Amniotic epithelial cell (primary cell): ENCODE measurements around the gene CACNA1I.

Experiments
- DNase-seq: peaks from one replicate; pipeline ENCODE4 v3.0.0-alpha.2; 2010; ENCODE audit warnings: low read depth

CACNA1I gene

GRCh38 chr22:39598017-39598965 lies 27.7 kb downstream of the CACNA1I start:
- DNase-seq, result no peak

- no peak for DNase-seq
Measured at GRCh38 chr22:39600491-39601179, 30.1 kb downstream of the CACNA1I start.

- DNase-seq, result no peak
Measured at GRCh38 chr22:39601180-39601535, 30.6 kb downstream of the CACNA1I start.

GRCh38 chr22:39603345-39603744 lies 32.8 kb downstream of the CACNA1I start:
- DNase-seq, result no peak

GRCh38 chr22:39610246-39610645 lies 39.7 kb downstream of the CACNA1I start:
- DNase-seq, result no peak

- DNase-seq, result no peak
Measured at GRCh38 chr22:39610766-39611165, 40.2 kb downstream of the CACNA1I start.

GRCh38 chr22:39611360-39611759 lies 40.8 kb downstream of the CACNA1I start:
- DNase-seq, result no peak

GRCh38 chr22:39612811-39613548 lies 42.4 kb downstream of the CACNA1I start:
- DNase-seq, result no peak

- DNase-seq, result no peak
Measured at GRCh38 chr22:39613549-39613921, 43.0 kb downstream of the CACNA1I start.

- DNase-seq, result no peak
Measured at GRCh38 chr22:39614442-39614841, 43.9 kb downstream of the CACNA1I start.

- no peak for DNase-seq
Measured at GRCh38 chr22:39616051-39616450, 45.5 kb downstream of the CACNA1I start.

GRCh38 chr22:39616781-39617180 lies 46.2 kb downstream of the CACNA1I start:
- DNase-seq, result no peak

GRCh38 chr22:39617342-39617741 lies 46.8 kb downstream of the CACNA1I start:
- DNase-seq, result no peak

GRCh38 chr22:39617970-39618757 lies 47.6 kb downstream of the CACNA1I start:
- no peak for DNase-seq

GRCh38 chr22:39618996-39619530 lies 48.5 kb downstream of the CACNA1I start:
- DNase-seq, result no peak

- no peak for DNase-seq
Measured at GRCh38 chr22:39620924-39621690, 50.6 kb downstream of the CACNA1I start.

GRCh38 chr22:39621826-39622225 lies 51.3 kb downstream of the CACNA1I start:
- DNase-seq, result no peak

- DNase-seq, result no peak
Measured at GRCh38 chr22:39622881-39623367, 52.4 kb downstream of the CACNA1I start.

GRCh38 chr22:39623603-39624500 lies 53.3 kb downstream of the CACNA1I start:
- no peak for DNase-seq

GRCh38 chr22:39624501-39624821 lies 53.9 kb downstream of the CACNA1I start:
- no peak for DNase-seq
